Subcutaneous adipose tissue (tissue), 4 donors: ENCODE measurements around the gene ACOX3. TPM values are rescaled to one million over a fixed set of nuclear protein-coding genes. Genes with fewer than 3 reads are reported as not detected.

Experiments
- CTCF ChIP-seq: fragments of 450-650 bp; IDR thresholded peaks from one replicate; pipeline ENCODE4 v1.5.1; 2016; ENCODE audit warnings: low read depth, mild to moderate bottlenecking, control low read depth, antibody characterized with exemption, moderate library complexity
- total RNA-seq, 4 donors: library from RNA; depleted of rRNA; stranded (reverse); fragments of >200 nt; gene quantifications; one replicate each; pipeline ENCODE4 v1.1.0, GENCODE V29; 2016

Gene ACOX3
- total RNA-seq, 4 donors from 2014 or later, result 12.2 to 33.7 (median 17.3) TPM

GRCh38 chr4:8472158-8472688, 31.7 kb upstream of the ACOX3 start:
- TF ChIP-seq CTCF, result no peak

GRCh38 chr4:8471211-8471875, 30.8 kb upstream of the ACOX3 start:
- TF ChIP-seq CTCF, result no peak

DNA sequence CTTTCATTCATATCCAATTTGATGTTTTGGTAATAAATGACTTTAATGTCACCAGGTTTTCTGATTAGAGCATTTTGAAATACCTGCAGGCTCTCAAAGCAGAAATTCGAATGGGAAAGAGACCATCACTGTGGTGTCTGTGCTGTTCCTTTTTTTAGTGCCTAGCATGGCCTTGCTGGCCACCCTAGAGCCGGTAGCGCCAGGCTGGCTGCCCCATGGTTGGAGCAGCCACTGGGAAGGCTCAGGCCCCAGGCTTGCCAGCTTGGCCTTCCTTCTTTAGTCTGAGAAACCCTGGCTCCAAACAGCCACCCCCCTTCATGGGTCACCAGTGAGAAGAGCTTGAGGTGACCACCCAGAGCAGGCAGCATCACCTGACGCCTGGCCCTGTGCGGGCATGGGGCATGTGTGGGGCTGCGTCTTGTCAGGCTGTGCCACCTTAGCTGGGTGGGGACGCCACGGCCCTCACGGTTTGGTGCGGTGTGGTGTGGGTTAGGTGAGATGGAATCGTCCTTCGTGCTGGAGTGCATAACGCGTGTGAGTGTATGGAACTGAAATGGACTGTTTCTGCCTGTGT, 30.0 kb upstream of the ACOX3 start:
- TF ChIP-seq CTCF, result no peak

- no peak for TF ChIP-seq CTCF
These were observed 29.0 kb upstream of the ACOX3 start for GRCh38 chr4:8469550-8469949.

DNA sequence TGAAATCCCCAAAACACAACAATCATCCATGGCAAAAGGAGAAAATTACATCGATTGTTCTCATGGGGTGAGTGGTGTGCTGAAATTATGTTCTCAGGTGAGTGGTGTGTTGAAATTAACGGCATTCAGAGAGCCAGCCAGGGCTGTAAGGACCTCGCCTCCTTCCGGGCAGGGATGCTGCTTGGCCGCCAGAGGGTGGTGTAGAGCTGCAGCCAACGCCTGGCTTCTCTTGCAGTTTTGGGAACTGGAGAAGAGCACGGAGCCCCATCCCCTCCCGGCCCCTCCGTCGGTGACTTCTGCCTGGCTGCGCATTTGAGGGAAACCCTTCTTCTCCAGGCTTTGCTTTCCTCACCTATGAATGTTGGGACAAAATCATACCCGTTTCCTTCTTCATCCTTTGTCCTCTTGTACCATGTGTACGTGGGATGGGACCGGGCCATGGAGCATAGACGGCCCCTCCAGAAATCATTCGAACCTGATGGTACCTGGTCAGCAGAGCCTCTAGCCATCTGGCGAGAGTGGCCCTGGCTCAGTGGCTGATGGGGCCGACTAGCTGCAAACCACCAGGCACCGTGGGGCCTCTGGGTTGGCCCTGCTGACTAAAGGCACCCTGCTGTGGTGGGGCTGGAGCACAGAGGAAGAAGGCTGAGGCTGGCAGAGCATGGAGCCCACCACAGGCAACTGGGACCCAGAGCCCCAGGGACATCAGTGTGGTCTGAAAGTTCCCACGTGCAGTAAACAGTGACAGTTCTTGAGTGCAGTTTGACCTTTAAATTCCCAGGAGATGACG, 28.4 kb upstream of the ACOX3 start:
- TF ChIP-seq CTCF, result no peak

DNA sequence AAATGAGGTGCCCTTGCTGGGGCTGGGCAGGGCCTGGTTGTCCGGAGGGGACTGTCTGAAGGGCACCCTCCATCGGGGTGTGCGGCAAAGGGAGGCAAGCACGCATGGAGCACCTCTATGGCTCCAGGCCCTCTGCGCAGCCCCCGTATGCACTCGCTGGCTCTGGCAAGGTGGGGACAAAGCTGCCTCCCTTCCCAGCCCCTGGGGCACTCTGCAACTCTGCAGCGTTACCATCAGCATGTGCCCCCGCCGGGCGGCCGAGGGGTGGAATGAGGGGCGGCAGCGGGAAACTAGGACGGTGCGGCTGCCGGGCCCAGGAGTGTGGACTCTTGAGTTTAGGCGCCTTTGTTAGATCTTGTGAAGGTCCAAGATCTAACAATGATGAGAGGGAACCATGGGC, 26.5 kb upstream of the ACOX3 start:
- TF ChIP-seq CTCF, result no peak
